HPDE6-E6E7 (cell line): ENCODE results near the gene TRIO.
A peak's percentile ranks its signal among the peaks of the same experiment; 100 is the strongest.

ENCODE experiments used
- DNase-seq: peaks from one replicate; pipeline ENCODE4 v3.0.0; 2011; ENCODE audit warnings: missing footprints; ENCODE audit errors: extremely low spot score

Gene TRIO

DNA sequence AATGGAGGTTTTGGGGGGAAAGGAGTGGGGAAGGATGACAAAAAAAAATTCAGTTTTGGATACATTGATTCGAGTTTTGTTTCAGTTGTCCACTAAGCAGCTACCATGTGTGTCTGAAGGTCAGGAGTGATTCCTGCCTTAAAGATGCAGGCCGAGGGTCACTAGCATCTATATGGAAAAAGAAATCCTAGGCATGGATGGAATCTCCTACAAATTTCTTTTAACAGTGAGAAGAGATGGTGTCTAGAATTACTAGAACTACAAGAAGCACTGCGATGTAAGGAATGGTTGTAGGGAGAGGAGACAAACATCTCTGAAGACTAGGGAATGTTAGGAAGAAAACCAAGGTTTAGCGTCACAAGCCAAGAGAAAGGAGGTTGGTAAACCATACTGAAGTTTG, 19.6 kb upstream of the TRIO start:
- DNase-seq, result no peak

- DNase-seq, result no peak
Measured at GRCh38 chr5:14123974-14124482, 19.1 kb upstream of the TRIO start.

DNA sequence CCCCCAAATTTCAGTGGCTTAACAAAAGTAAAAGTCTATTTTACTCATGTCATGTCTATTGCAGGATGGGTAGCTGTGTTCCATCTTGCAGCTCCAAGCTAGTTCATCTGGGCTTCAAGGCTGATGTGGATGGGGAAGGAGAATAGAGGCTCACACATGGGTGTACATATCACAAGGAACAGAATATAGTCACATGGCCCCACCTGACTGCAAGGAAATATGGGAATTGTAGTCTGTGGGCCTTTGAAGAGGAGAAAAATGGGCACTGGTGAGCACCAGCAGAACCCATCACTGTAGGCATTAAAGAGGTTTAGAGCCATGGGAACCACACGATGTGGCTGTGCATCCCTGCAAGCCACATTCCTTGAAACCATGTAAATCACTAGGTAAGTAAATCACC, 17.9 kb upstream of the TRIO start:
- DNase-seq, result no peak

DNA sequence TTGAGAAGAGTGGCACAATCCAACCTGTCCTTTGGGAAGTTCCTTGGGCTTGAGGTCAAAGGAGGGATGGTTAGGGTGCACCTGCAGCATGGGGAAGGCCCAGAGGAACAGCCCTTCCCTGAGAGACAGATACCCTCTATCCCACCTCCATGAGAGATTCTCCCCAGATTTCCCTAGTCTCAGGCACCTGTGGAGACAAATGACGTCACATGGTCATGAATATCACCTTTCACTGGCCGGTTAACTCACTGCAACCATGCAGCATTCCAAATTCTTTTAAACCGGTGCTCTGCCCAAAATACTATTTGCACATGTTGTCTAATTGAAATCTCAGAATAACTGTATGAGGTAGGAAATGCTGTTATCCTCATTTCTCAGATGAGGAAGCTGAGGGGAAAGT, 15.6 kb upstream of the TRIO start:
- no peak for DNase-seq

DNA sequence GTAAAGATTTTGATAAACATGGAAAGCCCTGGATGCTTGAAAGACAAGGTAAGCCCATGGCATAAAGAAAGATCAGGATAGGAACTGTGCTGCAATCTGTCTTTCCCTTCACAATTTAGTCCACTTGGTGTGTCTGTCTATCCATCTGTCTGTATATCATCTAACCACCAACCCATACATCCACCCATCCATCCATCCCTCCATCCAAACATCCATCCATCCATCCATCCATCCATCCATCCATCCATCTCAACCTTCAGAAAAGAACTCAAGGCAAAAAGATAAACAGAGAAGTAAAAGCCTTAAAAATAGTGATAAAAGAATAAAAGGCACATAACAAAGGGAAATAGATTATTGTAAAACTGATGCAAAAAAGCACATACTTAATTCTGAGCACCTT, 15.1 kb upstream of the TRIO start:
- DNase-seq, result no peak

GRCh38 chr5:14129123-14129522, 14.0 kb upstream of the TRIO start:
- no peak for DNase-seq

- no peak for DNase-seq
Measured at GRCh38 chr5:14131855-14132503, 11.2 kb upstream of the TRIO start.

DNA sequence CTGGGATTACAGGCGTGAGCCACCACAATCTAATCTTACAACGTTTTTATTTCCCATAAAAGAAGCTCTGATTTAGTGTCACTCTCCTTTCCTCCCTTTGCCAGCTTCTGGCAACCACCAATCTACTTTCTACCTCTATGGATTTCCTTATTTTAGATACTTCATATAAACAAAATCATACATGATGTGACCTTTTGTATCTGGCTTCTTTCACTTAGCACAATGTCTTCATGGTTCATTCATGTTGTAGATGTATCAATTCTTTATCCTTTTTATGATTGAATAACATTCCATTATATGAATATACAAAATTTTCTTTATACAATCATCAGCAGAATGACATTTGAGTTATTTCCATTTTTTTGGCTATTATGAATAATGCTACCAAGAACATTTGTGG, 9.7 kb upstream of the TRIO start:
- no peak for DNase-seq

DNA sequence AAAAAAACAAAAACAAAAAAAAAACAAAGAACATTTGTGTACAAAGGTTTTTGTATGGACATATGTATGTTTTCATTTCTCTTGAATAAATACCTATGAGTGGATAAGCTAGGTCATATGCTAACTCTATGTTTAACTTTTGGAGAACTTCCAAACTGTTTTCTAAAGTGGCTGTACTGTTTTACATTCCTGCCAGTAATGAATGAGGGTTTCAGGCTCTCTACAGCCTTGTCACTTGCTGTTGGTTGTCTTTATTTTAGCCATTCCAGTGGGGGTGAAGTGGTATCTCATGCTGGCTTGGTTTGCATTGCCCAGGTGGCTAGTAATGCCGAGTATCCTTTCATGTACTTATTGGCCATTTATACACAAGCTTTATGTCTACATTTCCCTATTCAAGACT, 9.1 kb upstream of the TRIO start:
- DNase-seq, result no peak

GRCh38 chr5:14134771-14135170, 8.4 kb upstream of the TRIO start:
- no peak for DNase-seq

DNA sequence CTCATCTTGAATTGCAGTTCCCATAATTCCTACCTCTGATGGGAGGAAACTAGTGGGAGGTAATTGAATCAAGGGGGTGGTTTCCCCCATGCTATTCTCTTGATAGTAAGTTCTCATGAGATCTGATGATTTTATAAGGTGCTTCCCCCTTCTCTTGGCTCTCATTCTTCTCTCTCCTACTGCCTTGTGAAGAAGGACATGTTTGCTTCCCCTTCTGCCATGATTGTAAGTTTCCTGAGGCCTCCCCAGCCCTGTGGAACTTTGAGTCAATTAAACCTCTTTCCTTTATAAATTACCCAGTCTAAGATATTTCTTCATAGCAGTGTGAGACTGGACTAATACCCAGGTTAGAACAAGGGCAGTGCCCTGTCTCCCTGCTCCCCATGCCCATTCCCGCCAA, 7.5 kb upstream of the TRIO start:
- DNase-seq, result no peak

GRCh38 chr5:14136228-14136627, 6.9 kb upstream of the TRIO start:
- DNase-seq, result no peak

DNA sequence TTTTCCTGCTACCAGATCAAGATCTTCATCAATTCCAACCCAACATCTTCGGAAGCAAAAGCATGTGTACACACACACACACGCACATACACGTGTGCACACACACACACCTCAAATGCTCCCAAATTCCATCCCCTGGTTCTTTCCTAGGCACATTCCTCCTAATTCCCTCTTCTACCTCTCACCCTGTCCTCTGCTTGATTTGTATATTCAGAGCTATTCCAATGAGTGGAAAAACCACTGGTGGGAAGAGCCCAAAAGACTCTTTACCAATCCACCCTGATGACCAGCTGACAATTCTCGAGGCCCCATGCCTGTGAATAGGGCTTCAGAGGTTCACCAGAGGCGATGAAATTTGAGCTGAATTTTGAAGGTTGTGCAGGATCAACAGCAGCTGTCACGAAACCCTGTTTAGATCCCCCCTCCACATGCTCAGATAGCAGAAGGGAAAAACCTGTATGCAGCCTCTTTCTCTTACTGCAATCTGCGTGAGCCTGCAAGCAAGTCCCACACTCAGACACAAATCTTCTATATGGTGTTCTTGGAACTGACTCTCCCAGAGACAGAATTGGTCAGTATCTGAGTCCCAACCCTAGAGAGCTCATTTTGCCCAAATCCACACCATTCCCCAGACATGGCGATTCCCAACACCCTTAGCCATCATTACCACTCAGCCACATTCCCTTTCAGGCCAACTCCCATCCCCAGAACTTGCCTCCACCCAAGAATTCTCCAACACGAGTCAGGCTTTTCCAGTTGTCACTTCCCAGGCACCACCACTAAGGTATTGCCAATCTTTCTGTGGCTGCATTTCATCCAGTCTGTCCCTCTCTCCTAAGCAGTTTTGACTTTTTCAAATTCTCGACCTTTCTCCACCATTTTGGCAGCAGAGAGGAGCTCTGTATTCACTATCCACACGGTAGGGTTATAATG, 4.3 kb upstream of the TRIO start:
- DNase-seq, result no peak

DNA sequence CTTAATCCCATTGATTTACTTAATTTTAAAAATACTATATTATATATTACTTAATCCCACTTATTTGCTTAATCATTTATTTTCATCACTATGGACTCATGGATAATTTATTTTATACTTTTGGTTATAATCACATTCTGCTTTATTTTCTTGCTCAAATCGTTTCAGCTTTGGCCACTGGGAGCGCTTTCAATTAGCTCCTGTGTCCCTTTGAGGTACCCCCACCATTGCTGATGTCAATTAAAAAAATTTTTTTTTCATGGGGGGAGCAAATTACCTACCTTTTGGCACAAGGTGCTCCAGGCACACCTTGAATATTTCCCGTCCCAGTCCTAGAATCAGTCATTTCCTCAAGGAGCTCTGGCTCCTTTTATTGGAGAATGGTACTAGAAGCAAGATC, 1.4 kb upstream of the TRIO start:
- no peak for DNase-seq

- no peak for DNase-seq
Measured at GRCh38 chr5:14142202-14142826, 828 bp upstream of the TRIO start.

GRCh38 chr5:14143546-14143840, 351 bp downstream of the TRIO start:
- no peak for DNase-seq

GRCh38 chr5:14143841-14144585, 871 bp downstream of the TRIO start:
- peak; percentile 26 for DNase-seq

- DNase-seq, result peak; percentile 72
Measured at GRCh38 chr5:14144586-14145434, 1.7 kb downstream of the TRIO start.

DNA sequence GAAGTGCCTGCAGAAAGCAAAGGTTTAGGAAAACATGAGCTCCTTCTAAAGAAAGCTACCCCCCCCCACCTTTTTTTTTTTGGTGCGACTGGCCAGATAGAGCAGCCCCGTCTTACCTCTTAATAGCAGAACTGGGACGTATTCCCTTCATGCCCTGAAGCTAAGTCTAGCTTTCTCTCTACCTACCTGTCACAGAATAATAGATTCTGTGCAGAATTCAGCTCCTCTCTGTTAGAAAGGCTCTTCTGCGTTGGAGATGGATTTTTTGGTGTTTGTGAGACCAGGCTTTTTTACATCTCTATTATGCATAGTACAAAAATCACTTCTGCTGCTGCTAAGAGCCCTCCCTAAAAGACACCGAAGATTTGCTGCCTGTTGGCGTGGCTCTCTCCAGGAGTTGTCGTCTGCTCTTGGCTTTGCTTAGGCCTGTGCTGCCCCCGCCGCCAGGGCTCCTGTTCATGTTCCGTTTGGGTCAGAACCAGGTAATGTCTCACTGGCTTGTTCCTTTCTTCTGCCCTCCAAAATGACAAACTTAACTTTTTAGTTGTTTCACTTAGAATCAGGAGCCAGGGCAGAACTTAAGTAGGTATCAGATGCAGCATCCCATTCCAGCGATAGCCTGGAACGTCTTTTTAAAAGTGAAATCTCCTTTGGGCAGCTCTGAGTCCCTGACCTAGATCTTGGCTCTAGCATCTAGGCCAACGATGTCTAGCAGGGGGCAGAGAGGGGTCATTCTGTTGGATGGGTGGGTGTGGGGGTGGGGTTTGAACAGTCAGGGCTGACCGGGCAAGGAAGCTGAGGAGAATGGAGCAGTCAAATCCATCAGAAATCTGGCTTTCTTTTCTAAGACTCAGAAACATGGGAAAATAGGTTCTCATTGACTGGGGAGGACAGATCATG, 2.5 kb downstream of the TRIO start:
- DNase-seq, result no peak

DNA sequence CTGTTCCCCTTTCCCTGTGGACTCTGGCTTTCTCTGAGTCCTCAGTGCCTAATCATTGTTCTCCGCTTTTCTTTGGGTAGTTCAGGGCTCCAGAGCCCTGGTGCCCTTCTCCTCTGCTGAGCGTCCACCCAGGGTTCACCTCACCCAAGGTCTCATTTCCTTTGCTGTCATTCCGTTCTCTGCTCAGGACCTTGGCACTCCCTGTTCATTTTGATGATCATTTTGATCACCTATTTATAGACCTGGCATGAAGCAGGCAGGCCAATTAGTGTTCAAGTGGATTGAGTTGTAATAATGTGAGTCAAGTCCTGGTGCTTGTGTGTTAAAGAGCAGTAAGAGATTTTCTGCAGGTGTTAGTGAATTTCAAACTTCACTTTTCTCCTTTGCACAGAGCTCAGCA, 3.6 kb downstream of the TRIO start:
- no peak for DNase-seq
